Nephron (organoid): Measurements from ENCODE around the gene INO80.

ENCODE experiments used
- H3K27ac Mint-ChIP-seq, 3 experiments: 2 replicates each; pipeline ENCODE4 v1.8.0; 2020; ENCODE audit warnings: mixed read lengths in 3 of 3, mild to moderate bottlenecking in 2 of 3, moderate library complexity in 1 of 3
- H3K27me3 Mint-ChIP-seq: 2 replicates; pipeline ENCODE4 v1.8.0; 2021; ENCODE audit warnings: low read depth, mild to moderate bottlenecking, moderate library complexity, mixed read lengths
- H3K36me3 Mint-ChIP-seq: 2 replicates; pipeline ENCODE4 v1.8.0; 2020; ENCODE audit warnings: low read depth, mixed read lengths
- H3K4me1 Mint-ChIP-seq: 2 replicates; pipeline ENCODE4 v1.8.0; 2020; ENCODE audit warnings: mixed read lengths
- H3K4me3 Mint-ChIP-seq, 3 experiments: 2 replicates each; pipeline ENCODE4 v1.8.0; 2020; ENCODE audit warnings: mild to moderate bottlenecking in 3 of 3, mixed read lengths in 3 of 3, moderate library complexity in 2 of 3
- H3K9me3 Mint-ChIP-seq: 2 replicates; pipeline ENCODE4 v1.8.0; 2020; ENCODE audit warnings: mixed read lengths
- CTCF ChIP-seq, 3 experiments: fragments of 200-600 bp; sonication (generic); IDR thresholded peaks; one replicate each; pipeline ENCODE4 v1.5.0; 2021; ENCODE audit warnings: antibody characterized with exemption in 3 of 3; ENCODE audit not compliant: unreplicated experiment in 3 of 3

INO80 gene

GRCh38 chr15:40943764-40944365 lies 172.2 kb downstream of the INO80 start:
- Mint-ChIP-seq H3K27me3 (peaks cover 45% of the 10 kb centered on the region), H3K4me1 (peaks cover 11% of the 10 kb centered on the region), H3K4me3 (peak overlapping the region; percentile 29 to 66 (median 56)), H3K36me3 (no peaks in the 10 kb centered on the region), H3K9me3 (no peaks in the 10 kb centered on the region), H3K27ac (peak overlapping the region in 1 of 3 experiments; percentile 11)
- no peak for TF ChIP-seq CTCF (IDR thresholded peaks at IDR 0.05; ENCODE audit: unreplicated experiment in 3 of 3)

GRCh38 chr15:40942878-40943277 lies 173.2 kb downstream of the INO80 start:
- Mint-ChIP-seq H3K9me3 (no peaks in the 10 kb centered on the region), H3K27me3 (peaks cover 43% of the 10 kb centered on the region), H3K27ac (no peak overlapping the region), H3K36me3 (no peaks in the 10 kb centered on the region), H3K4me1 (peaks cover 11% of the 10 kb centered on the region), H3K4me3 (peak overlapping the region; percentile 53 to 82 (median 72))
- no peak for TF ChIP-seq CTCF (IDR thresholded peaks at IDR 0.05; ENCODE audit: unreplicated experiment in 3 of 3)

- peaks cover 11% of the 10 kb centered on the region for H3K4me1 Mint-ChIP-seq
- no peaks in the 10 kb centered on the region for H3K36me3 Mint-ChIP-seq
- peak overlapping the region; percentile 72 to 85 (median 82) for H3K4me3 Mint-ChIP-seq
- no peak for TF ChIP-seq CTCF (IDR thresholded peaks at IDR 0.05; ENCODE audit: unreplicated experiment in 3 of 3)
- peak overlapping the region in 1 of 3 experiments; percentile 67 for H3K27ac Mint-ChIP-seq
- H3K9me3 Mint-ChIP-seq: no peaks in the 10 kb centered on the region
- H3K27me3 Mint-ChIP-seq: peaks cover 44% of the 10 kb centered on the region
Observed at GRCh38 chr15:40942337-40942854, 173.7 kb downstream of the INO80 start.

- Mint-ChIP-seq H3K4me3 (peak overlapping the region; percentile 74 to 85 (median 82)), H3K9me3 (no peaks in the 10 kb centered on the region), H3K36me3 (no peaks in the 10 kb centered on the region), H3K27ac (peak overlapping the region in 2 of 3 experiments; percentile 70 to 77), H3K27me3 (peaks cover 48% of the 10 kb centered on the region), H3K4me1 (peaks cover 11% of the 10 kb centered on the region)
- peak; percentile 51 to 65 (median 58) for TF ChIP-seq CTCF (IDR thresholded peaks at IDR 0.05; ENCODE audit: unreplicated experiment in 3 of 3)
Observed at GRCh38 chr15:40941528-40942336, 174.3 kb downstream of the INO80 start.

GRCh38 chr15:40941068-40941527 lies 175.0 kb downstream of the INO80 start:
- Mint-ChIP-seq H3K4me1 (peaks cover 11% of the 10 kb centered on the region), H3K27ac (peak overlapping the region; percentile 69 to 77 (median 70)), H3K9me3 (no peaks in the 10 kb centered on the region), H3K27me3 (peaks cover 46% of the 10 kb centered on the region), H3K36me3 (no peaks in the 10 kb centered on the region), H3K4me3 (peak overlapping the region; percentile 74 to 78 (median 76))
- TF ChIP-seq CTCF (IDR thresholded peaks at IDR 0.05; ENCODE audit: unreplicated experiment in 3 of 3): no peak
